HG02840 (cell line): ENCODE results near the gene MALRD1.

ENCODE experiments used
- ATAC-seq: cut with Tn5 transposase; IDR thresholded peaks from one replicate; pipeline ENCODE4 v1.9.1; 2021; ENCODE audit warnings: mild to moderate bottlenecking, moderate library complexity, moderate number of reproducible peaks; ENCODE audit not compliant: unreplicated experiment, low FRiP score

Gene MALRD1

DNA sequence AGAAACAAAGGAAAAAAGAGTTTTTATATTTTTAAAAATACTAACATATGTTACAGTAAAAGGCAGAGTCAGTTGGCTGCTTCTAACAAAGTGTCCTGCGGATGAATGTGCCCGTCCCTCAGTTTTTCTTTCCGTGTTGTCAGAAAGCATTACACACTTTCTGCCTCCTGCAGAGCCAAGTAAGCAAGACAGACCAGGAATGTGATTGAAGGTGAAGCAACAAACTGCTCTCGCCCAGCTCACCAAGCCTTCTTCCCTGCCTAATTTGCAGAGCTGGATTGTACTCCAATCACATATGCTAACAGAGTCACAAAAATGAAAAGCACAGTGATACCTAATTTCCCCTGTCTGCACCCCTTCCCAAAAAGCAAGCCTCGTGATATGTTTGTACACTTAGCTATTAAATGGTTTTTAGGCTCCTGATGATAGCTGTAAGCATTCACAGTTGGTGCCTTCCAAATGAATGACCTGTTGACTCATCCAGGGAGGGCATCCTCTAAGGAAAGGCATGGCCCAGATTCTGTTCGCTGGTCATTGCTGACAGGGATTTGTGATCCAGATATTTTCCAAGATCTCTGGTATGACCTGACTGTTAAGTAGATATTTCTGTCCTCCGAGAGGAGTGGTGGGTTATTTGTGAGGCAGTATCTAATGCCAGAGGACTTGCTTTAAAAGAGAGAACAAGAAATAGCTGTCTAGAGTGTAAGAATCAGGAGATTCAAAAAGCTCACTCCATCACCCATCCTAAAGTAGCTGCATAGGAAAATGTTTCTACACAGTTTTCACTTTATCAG lies 580.4 kb downstream of the MALRD1 start:
- no peak for ATAC-seq

DNA sequence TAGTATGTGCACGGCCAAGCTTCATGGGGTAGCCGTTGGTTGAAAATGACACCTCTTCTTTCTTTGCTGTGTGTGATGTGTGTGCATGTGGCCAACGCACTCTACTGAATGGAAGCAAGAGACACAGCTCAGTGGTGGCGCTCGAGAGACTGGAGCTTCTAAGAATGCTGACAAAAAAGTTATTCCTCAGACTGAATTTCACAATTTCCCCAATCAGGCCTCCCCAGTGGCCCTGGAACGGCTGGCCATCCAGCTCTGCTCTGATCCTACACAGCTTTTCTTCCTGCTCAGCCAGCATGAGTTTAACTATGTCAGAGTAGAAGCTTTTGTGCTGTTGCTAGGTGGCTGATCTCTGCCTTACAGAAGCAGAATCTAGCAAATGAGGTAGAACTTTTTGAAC lies 581.0 kb downstream of the MALRD1 start:
- ATAC-seq, result no peak

DNA sequence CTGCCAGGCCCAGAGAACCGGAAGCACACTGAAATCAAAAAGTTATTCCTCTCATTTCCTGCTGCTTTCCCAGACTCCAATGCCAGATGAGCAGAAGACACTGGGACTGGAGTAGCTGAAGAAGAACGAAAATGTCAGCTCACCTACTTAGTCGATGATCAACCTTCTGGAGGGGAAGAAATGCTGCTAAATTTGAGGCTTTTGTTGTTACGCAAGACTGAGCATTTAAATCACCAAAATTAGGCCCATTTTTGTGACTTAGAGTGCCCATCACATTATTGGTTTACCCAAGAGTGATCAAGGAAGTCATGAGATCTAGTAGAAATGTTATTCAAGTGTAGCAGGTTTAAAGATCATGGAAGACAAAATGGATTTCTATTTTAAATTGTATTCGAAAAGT lies 585.6 kb downstream of the MALRD1 start:
- ATAC-seq, result no peak

DNA sequence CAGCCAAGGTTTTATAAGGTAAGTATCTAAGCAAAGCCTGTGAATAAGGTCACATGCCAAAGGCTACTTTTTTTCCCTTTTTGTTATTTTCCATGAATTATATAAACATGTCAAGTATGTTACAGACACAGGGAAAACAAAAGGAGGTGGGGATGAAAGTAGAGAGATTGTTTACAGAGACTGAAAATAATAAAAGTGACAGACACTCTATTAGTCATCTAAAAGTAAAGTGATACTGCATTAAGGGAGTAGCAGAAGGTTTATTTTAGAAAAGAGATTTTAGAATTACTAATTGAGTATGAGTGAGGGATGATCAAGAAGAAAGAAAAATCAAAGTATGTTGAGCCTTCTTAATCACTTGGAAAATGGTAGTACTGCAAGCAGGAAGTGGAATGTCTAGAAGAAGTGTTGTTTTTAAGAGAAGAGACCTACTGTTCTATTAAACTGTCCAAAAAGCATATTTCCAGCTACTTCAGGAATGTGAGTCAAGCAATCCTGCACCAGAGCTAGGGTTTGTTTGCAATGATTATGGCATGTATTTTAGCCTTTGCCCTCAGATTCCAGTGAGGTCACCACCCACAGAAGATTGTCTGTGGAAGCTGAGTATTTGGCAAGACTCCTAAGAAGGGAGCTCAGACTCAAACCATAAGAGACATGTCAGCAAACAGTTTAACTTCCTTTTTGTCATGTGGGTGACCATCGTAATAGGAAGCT lies 589.7 kb downstream of the MALRD1 start:
- ATAC-seq, result no peak

DNA sequence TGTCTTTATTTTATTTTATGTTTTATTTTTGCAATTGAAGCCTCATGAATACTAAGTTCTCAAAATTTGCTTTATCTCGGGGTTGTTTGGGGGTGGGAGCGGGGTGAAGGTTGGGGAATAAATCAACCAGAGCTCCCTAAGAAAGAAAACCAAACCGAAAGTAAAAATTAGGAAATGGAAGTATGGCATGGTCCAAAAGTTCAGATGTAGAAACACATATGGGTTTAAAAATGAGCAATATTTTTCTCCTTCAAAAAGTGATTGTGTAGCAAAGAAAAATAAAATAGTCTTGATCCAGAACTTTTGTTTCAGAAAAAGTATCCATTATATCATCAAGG lies 590.3 kb downstream of the MALRD1 start:
- ATAC-seq, result no peak

DNA sequence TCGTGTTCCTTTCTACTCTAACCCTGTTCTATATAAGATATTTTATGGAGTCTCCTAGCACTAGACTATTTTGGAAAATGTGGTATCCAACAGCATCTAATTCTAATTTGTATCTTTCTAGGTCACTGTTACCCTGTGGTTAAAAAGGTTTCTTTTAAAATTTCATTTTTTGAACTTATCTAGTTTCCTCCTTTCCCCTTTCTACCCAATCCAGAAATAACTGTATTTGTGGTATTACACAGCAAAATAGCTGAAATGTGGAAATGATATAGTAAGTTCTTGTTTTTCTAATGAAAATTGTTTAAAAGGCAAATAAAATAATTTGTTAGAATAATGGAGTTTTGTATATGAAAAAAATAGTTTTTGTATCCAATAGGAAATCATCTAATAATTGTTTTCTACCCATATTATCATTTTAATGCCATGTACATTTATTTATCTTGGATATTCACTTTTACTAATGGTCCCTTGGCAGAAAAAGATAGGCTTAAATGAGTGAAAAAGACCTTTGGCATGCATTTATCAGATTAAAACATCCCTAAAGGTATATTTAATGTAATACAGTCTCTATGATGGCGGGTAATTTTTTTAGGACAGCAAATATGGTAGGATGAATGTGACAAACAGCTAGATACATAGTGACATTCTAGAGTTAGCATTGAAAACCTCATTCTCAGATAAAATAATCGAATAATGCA lies 592.1 kb downstream of the MALRD1 start:
- ATAC-seq, result no peak

DNA sequence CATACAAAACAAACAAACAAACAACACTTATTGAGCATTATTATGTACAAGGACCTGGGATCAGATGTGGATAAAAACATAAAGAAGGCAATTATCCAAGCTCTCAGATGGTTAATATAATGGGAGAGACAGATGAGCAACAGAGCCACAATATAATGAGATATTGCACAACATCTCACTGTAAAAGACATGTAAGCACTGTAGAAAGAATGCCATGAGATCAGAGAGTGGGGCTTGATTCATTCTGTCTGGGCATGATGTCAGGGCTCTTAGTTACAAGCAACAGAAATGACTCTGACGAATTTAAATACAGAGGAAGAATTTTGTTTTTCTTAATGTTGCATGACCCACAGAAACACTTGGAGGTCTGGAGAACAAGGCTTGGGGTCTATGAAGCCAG lies 602.9 kb downstream of the MALRD1 start:
- ATAC-seq, result no peak

DNA sequence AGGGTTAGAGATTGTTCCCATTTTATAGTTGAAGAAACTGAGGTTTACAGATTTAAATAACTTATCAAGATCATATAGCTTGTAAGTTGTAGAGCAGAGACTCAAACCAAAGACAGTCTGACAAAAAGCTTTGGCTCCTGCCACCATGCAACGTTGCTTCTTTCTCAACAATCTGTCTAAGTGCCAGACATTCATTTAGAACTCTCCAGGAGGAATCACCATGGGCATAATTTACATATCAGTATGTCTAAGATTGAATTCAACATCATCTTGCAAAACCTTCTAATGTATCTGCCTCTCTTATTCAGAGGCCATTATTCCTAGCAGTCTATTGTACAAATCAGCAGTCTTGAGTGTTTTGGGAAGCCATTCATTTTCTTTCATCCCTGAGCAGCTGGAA lies 604.1 kb downstream of the MALRD1 start:
- ATAC-seq, result no peak

DNA sequence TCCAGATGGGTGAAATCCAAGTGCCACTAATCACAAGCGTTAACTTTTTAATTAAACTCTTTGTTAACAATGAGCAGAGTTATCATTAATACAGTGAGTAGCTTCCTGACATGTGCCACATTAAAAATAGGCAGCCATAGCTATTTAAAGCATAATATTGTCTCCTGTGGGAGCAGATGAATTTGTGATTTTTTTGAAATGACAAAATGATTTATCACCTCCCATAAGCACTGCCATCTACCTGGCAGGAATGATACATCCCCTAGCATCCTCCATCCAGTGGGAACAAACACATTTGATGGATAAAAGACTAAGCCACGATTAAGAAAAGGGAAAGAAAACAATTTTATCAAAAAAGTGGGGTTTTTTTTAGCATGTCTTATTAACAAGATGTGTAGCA lies 605.3 kb downstream of the MALRD1 start:
- ATAC-seq, result no peak

DNA sequence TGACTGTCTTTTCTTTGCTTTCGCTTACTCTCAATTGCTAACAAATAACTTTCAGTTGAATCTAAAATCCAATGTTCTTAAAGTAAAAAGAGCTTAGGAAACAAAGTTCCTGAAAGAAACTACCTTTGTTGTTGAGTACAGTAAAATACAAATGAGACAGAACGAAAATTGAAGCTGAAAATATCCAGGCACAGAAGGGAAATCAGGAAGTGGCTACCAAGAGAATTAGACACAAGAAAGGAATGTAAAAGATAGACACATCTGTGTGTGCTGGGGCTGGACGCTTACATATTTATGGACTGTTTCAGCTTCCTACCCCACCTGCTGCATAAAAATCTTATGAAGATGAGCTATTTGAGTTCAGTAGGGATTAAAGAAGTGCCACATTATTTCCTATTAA lies 606.0 kb downstream of the MALRD1 start:
- no peak for ATAC-seq

DNA sequence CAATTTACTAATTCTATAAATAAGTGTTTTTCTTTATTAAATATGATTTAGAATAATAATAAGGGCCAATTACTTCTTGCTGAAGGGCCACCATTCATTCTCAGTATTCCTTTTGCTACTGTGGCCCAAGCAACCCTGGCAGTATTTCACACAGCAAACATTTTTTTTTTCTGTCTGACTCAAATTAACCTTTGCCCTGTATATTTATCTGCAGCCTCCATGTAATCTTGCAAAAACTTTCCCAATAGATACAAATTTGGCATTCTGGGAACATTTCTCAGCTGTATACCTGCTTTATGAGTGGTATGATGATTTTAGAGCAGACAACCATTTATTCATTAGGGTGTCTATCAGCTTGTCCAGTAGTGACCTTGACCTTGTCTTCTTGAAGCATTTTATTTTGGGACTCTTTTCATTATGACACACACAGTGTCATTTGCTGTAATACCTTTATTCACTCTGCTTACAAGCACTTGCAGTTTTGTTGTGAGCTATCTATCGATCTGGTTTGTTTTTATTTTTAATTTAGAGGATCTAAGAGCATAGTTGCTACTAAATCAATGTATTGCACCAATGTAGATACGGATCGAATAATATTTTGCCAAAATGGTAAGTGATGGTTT lies 607.9 kb downstream of the MALRD1 start:
- no peak for ATAC-seq

DNA sequence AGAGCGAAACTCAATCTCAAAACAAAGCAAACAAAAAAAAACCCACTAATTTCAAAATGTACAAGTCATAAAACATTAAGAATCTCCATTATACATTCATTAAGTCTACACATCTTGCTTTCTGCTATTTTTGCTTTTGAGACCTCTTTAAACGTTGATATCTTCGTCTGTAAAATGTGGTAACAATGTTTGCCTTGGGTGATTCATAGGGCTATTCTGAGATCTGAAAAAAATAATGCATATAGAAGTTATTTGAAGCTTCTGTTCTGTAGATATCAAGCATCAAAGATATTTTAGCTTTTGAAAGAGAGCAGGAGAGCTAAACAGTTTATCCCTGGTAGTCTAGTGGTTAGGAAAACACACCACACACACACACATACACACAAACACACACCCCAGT lies 609.5 kb downstream of the MALRD1 start:
- ATAC-seq, result no peak

DNA sequence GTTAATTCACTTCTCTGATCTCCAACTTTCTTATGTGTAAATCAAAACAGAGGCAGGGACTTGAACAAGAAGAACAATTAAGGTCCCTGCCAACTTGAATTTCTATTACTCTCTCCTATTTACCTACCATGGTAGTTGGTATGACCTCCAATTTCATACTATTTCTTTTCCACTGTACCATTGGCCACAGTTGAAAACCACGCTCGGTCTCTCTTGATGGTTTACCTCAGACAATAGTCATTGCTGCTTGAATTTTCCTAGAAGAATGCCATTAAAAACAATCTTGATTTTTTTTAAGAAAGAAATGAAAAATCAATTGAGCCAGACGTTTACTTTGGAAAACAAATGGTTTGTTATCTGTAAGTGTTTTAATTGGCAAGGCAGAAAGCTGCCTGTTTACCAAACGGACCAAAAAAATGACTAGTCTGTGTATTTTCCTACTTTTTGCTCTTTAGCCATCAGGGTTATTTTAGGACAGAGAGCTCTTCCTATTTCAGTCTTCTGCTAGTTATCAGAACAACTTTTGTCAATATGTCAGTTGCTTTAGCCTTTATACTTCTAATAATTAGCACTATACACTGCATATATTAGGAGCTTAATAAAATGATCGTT lies 610.1 kb downstream of the MALRD1 start:
- no peak for ATAC-seq

DNA sequence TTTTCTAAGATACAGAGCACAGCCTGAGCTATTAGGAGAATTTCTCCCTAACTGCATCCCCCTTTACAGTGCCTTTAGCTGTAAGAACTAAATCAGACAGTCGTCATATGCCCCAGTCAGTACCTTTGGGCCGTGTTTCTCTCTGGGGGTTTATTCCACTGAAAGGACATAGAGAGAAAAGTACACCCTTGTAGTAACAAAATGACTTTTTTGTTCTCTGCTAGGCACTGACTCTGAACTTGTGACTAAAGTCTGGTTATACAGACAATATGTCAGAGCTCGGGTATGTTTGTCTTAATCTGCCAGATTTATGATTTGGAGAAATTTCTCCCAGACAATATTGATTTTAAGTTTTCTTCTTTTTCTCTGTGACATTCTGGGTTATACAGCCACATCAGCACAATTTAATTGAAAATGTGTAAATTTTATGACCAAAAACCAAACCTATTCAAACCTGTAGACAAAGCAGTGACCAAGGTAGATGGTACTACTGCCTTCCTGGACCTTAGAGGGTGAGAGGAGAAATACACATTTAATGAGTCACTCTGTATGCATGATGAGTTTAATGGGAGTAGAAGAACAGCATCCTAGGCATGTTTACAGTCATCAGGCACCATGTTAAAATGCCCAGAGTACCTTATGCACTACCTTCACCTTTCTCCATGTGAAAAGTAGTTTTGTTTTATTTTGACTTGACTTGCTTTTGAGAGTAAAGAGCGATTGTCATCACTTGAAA lies 611.5 kb downstream of the MALRD1 start:
- ATAC-seq, result no peak

DNA sequence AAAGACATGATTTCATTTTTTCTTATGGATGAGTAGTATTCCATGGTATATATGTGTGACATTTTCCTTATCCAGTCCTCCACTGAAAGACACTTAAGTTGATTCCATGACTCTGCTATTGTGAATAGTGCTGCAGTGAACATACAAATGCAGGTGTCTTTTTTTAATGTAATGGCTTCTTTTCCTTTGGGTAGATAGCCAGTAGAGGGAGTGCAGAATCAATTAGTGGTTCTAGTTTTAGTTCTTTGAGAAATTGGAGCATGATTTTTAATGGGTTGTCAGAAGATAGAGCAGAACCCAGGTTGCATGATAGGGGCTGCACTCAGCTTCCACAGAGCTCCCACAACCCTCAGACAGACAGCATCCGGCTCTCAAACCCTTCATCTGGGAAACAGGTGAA lies 614.7 kb downstream of the MALRD1 start:
- ATAC-seq, result no peak

DNA sequence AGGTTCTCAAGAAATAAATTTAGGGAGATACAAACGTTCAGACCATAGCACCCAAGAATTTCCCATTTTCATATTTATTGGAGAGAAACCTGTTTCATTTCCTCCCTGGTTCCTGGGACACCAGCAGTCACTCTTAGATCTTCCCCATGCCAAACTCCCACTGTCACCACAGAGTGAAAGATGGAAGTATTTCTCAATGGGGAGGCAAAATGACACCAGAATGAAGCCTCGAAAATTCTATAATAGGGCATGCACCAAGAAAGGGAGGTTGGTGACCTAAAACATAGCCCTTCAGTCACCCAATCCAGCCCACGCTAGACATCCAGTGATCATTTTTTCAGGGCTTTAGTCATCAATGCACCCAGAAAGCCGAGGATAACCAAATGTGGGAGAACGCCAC lies 619.5 kb downstream of the MALRD1 start:
- no peak for ATAC-seq

DNA sequence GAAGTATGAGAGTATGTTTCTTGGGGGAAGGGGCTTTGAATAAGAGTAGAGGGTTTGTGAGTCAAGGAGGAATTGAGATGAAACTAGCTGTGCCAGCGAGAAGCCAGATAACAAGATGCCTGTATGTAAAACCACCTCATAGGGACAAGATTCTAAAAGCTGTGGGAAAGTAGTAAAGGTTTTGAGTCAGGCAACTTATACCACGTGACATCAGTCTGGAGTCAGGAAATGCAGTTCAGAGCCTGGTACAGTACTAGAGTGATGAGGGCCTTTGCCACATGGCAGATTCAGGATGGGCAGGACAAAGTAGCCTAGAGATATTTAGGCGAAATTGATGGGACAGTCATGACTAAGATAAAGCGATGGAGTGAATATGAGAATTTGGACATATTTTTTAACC lies 627.5 kb downstream of the MALRD1 start:
- ATAC-seq, result no peak

DNA sequence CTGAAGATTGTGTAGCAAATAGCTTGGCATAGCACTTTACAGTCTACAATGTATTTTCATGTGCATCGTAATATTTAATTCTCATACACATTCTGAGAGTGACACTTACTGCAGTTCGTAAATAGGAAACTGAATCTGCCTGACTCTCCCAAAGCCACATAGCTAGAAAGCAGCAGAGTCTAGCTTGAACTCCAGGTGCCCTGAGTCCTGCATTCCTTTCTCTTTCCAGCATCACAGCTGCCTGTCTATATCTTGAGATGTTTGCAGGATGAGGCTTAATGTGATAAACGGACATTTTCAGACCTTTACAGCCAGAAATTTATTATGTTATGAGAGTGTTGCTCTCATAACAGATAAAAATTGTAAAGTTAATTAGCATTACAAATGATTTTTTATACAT lies 634.8 kb downstream of the MALRD1 start:
- no peak for ATAC-seq

DNA sequence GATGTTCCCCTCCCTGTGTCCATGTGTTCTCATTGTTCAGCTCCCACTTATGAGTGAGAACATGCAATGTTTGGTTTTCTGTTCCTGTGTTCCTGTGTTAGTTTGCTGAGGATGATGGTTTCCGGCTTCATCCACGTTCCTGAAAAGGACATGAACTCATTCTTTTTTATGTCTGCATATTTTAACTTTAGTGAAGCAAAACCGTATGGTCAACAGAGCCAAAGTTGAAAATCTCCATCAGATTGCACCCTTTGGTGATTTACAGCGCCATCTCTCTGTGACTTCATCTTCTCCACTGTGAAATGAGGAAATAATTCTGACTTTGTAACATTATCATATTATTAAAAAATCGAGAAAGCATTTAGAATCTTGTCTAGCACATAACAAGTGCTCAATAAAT lies 635.4 kb downstream of the MALRD1 start:
- no peak for ATAC-seq

DNA sequence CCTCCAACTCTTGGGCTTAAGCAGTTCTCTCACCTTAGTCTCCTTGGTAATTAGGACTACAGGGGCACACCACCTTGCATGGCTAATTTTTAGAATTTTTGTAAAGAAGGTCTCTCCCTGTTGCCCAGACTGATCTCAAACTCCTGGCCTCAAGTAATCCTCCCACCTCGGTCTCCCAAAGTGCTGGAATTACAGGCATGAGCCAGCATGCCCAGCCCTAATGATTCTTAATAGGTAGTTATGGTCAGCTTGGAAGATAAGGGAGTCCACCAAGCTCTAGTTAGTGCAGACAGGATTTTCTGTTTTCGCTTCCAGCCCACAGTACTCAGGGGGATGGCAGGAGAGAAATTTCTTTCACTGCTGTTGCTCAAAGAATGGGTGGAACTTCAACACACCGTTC lies 639.7 kb downstream of the MALRD1 start:
- ATAC-seq, result no peak
